ENCODE data around the gene PDGFA.

Gene PDGFA

GRCh38 chr7:495761-496321 lies 23.8 kb downstream of the PDGFA start:
- Histone ChIP-seq H3K9me3 (ENCODE audit: control insufficient read depth, low read length) (no peaks in the 10 kb centered on the region), H3K27ac (no peak overlapping the region), H3K79me2 (no peaks in the 10 kb centered on the region), H3K4me2 (ENCODE audit: low read length) (no peak overlapping the region), H3K4me3 (ENCODE audit: low read depth, low read length) (no peak overlapping the region), H3K9ac (no peak overlapping the region), H2AFZ (no peak overlapping the region), H3K36me3 (ENCODE audit: control insufficient read depth, insufficient read depth, low read length) (no peaks in the 10 kb centered on the region), H3K27me3 (ENCODE audit: control insufficient read depth, insufficient read depth, low read length) (no peaks in the 10 kb centered on the region), H3K4me1 (no peaks in the 10 kb centered on the region)
- TF ChIP-seq, protein P1, sequence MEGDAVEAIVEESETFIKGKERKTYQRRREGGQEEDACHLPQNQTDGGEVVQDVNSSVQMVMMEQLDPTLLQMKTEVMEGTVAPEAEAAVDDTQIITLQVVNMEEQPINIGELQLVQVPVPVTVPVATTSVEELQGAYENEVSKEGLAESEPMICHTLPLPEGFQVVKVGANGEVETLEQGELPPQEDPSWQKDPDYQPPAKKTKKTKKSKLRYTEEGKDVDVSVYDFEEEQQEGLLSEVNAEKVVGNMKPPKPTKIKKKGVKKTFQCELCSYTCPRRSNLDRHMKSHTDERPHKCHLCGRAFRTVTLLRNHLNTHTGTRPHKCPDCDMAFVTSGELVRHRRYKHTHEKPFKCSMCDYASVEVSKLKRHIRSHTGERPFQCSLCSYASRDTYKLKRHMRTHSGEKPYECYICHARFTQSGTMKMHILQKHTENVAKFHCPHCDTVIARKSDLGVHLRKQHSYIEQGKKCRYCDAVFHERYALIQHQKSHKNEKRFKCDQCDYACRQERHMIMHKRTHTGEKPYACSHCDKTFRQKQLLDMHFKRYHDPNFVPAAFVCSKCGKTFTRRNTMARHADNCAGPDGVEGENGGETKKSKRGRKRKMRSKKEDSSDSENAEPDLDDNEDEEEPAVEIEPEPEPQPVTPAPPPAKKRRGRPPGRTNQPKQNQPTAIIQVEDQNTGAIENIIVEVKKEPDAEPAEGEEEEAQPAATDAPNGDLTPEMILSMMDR (IDR thresholded peaks at IDR 0.05): no peak

DNA sequence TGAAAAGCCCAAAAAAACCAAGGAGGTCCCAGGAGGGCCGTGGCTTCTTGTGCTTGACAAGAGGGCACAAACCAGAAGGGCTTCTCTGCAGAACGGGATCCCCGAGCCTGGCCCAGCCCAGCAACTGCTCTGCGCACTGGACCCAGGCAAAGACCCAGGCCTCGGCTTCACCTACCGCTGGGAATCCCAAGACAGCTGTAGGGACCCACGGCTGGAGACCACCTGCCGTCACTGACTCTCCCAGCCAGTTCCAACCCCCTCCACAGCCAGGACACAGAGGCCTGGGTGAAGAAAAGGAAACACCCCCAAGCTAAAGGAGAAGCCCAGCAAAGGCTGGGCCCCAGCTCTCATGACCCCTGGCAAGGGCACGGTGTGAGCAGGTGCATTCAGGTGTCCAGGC lies 24.3 kb downstream of the PDGFA start:
- no peaks in the 10 kb centered on the region for H3K9me3 ChIP-seq (ENCODE audit: control insufficient read depth, low read length)
- H3K27ac ChIP-seq: no peak overlapping the region
- H3K4me3 ChIP-seq (ENCODE audit: low read depth, low read length): no peak overlapping the region
- no peaks in the 10 kb centered on the region for H3K4me1 ChIP-seq
- TF ChIP-seq, protein P1 (IDR thresholded peaks at IDR 0.05): no peak
- no peak overlapping the region for H2AFZ ChIP-seq
- H3K27me3 ChIP-seq (ENCODE audit: control insufficient read depth, insufficient read depth, low read length): no peaks in the 10 kb centered on the region
- H3K4me2 ChIP-seq (ENCODE audit: low read length): no peak overlapping the region
- H3K9ac ChIP-seq: no peak overlapping the region
- no peaks in the 10 kb centered on the region for H3K79me2 ChIP-seq
- no peaks in the 10 kb centered on the region for H3K36me3 ChIP-seq (ENCODE audit: control insufficient read depth, insufficient read depth, low read length)

GRCh38 chr7:494906-495305 lies 24.7 kb downstream of the PDGFA start:
- TF ChIP-seq, protein P1 (IDR thresholded peaks at IDR 0.05): no peak
- H3K4me2 ChIP-seq (ENCODE audit: low read length): no peak overlapping the region
- H3K9me3 ChIP-seq (ENCODE audit: control insufficient read depth, low read length): no peaks in the 10 kb centered on the region
- no peak overlapping the region for H3K4me3 ChIP-seq (ENCODE audit: low read depth, low read length)
- H3K27ac ChIP-seq: no peak overlapping the region
- no peak overlapping the region for H2AFZ ChIP-seq
- H3K9ac ChIP-seq: no peak overlapping the region
- no peaks in the 10 kb centered on the region for H3K4me1 ChIP-seq
- H3K36me3 ChIP-seq (ENCODE audit: control insufficient read depth, insufficient read depth, low read length): no peaks in the 10 kb centered on the region
- no peaks in the 10 kb centered on the region for H3K27me3 ChIP-seq (ENCODE audit: control insufficient read depth, insufficient read depth, low read length)
- no peaks in the 10 kb centered on the region for H3K79me2 ChIP-seq

GRCh38 chr7:494259-494687 lies 25.4 kb downstream of the PDGFA start:
- Histone ChIP-seq H3K4me1 (no peaks in the 10 kb centered on the region), H3K79me2 (no peaks in the 10 kb centered on the region), H3K9me3 (ENCODE audit: control insufficient read depth, low read length) (no peaks in the 10 kb centered on the region), H2AFZ (no peak overlapping the region), H3K4me2 (ENCODE audit: low read length) (no peak overlapping the region), H3K27me3 (ENCODE audit: control insufficient read depth, insufficient read depth, low read length) (no peaks in the 10 kb centered on the region), H3K4me3 (ENCODE audit: low read depth, low read length) (no peak overlapping the region), H3K27ac (no peak overlapping the region), H3K9ac (no peak overlapping the region), H3K36me3 (ENCODE audit: control insufficient read depth, insufficient read depth, low read length) (no peaks in the 10 kb centered on the region)
- TF ChIP-seq, protein P1 (IDR thresholded peaks at IDR 0.05): no peak

GRCh38 chr7:493661-494251 lies 25.9 kb downstream of the PDGFA start:
- no peaks in the 10 kb centered on the region for H3K9me3 ChIP-seq (ENCODE audit: control insufficient read depth, low read length)
- no peaks in the 10 kb centered on the region for H3K36me3 ChIP-seq (ENCODE audit: control insufficient read depth, insufficient read depth, low read length)
- no peak overlapping the region for H3K27ac ChIP-seq
- H3K27me3 ChIP-seq (ENCODE audit: control insufficient read depth, insufficient read depth, low read length): no peaks in the 10 kb centered on the region
- TF ChIP-seq, protein P1 (IDR thresholded peaks at IDR 0.05): no peak
- no peak overlapping the region for H3K4me2 ChIP-seq (ENCODE audit: low read length)
- no peak overlapping the region for H3K4me3 ChIP-seq (ENCODE audit: low read depth, low read length)
- H3K4me1 ChIP-seq: no peaks in the 10 kb centered on the region
- no peaks in the 10 kb centered on the region for H3K79me2 ChIP-seq
- H3K9ac ChIP-seq: no peak overlapping the region
- no peak overlapping the region for H2AFZ ChIP-seq
